ENCODE results near the gene CPSF3.

- TF ChIP-seq CTCF (IDR thresholded peaks at IDR 0.05; ENCODE audit: borderline replicate concordance, extremely low read depth, low read length, poor library complexity, severe bottlenecking) (no peak), EZH2 (IDR thresholded peaks at IDR 0.05; ENCODE audit: borderline replicate concordance, low read depth, low read length, severe bottlenecking) (no peak)
Measured at GRCh38 chr2:9439536-9439935, 16.1 kb downstream of the CPSF3 start.
